Neural cell (in vitro differentiated cells): Measurements from ENCODE around the gene CREBBP.

ENCODE experiments used
- EP300 ChIP-seq: fragments of 450-650 bp; conservative IDR thresholded peaks from 2 replicates; pipeline ENCODE4 v1.6.1; 2014; ENCODE audit warnings: antibody characterized with exemption, mild to moderate bottlenecking, moderate library complexity; ENCODE audit not compliant: poor library complexity, severe bottlenecking
- EZH2 ChIP-seq: fragments of 200-600, 300-800 bp; shearing (Covaris generic), sonication (generic); IDR thresholded peaks from 2 replicates; pipeline ENCODE4 v1.6.1; 2014; ENCODE audit warnings: antibody characterized with exemption, low read length, borderline replicate concordance, mild to moderate bottlenecking; ENCODE audit not compliant: insufficient read depth, poor library complexity, severe bottlenecking
- POLR2AphosphoS5 ChIP-seq: IDR thresholded peaks from 2 replicates; pipeline ENCODE4 v1.6.1; 2012
- RAD21 ChIP-seq: fragments of 450-650 bp; conservative IDR thresholded peaks from 2 replicates; pipeline ENCODE4 v1.6.1; 2014; ENCODE audit warnings: antibody characterized with exemption, mild to moderate bottlenecking, moderate library complexity
- TF ChIP-seq, protein P1 (sequence below): fragments of 450-650 bp; IDR thresholded peaks from 2 replicates; pipeline ENCODE4 v1.5.1; 2014; ENCODE audit warnings: antibody characterized with exemption, mild to moderate bottlenecking, moderate library complexity; ENCODE audit not compliant: poor library complexity, severe bottlenecking
- TF ChIP-seq, protein P2 (sequence below): IDR thresholded peaks from 2 replicates; pipeline ENCODE4 v1.6.1; 2012; ENCODE audit warnings: borderline replicate concordance

DNA sequence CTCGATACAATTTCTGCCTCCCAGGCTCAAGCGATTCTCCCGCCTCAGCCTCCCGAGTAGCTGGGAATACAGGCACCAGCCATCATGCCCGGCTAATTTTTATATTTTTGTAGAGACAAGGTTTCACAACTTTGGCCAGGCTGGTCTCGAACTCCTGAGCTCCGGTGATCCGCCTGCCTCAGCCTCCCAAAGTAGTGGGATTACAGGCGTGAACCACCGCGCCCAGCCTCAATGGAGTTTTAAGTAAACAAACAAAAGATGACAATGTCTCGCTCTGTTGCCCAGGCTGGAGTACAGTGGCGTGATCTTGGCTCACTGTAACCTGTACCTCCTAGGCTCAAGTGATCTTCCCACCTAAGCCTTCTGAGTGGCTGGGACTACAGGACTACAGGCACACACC is 110.6 kb downstream of the CREBBP start:
- TF ChIP-seq EZH2 = no peak
- TF ChIP-seq, protein P1, sequence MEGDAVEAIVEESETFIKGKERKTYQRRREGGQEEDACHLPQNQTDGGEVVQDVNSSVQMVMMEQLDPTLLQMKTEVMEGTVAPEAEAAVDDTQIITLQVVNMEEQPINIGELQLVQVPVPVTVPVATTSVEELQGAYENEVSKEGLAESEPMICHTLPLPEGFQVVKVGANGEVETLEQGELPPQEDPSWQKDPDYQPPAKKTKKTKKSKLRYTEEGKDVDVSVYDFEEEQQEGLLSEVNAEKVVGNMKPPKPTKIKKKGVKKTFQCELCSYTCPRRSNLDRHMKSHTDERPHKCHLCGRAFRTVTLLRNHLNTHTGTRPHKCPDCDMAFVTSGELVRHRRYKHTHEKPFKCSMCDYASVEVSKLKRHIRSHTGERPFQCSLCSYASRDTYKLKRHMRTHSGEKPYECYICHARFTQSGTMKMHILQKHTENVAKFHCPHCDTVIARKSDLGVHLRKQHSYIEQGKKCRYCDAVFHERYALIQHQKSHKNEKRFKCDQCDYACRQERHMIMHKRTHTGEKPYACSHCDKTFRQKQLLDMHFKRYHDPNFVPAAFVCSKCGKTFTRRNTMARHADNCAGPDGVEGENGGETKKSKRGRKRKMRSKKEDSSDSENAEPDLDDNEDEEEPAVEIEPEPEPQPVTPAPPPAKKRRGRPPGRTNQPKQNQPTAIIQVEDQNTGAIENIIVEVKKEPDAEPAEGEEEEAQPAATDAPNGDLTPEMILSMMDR = no peak
- no peak for TF ChIP-seq POLR2AphosphoS5
- no peak for TF ChIP-seq RAD21
- TF ChIP-seq, protein P2, sequence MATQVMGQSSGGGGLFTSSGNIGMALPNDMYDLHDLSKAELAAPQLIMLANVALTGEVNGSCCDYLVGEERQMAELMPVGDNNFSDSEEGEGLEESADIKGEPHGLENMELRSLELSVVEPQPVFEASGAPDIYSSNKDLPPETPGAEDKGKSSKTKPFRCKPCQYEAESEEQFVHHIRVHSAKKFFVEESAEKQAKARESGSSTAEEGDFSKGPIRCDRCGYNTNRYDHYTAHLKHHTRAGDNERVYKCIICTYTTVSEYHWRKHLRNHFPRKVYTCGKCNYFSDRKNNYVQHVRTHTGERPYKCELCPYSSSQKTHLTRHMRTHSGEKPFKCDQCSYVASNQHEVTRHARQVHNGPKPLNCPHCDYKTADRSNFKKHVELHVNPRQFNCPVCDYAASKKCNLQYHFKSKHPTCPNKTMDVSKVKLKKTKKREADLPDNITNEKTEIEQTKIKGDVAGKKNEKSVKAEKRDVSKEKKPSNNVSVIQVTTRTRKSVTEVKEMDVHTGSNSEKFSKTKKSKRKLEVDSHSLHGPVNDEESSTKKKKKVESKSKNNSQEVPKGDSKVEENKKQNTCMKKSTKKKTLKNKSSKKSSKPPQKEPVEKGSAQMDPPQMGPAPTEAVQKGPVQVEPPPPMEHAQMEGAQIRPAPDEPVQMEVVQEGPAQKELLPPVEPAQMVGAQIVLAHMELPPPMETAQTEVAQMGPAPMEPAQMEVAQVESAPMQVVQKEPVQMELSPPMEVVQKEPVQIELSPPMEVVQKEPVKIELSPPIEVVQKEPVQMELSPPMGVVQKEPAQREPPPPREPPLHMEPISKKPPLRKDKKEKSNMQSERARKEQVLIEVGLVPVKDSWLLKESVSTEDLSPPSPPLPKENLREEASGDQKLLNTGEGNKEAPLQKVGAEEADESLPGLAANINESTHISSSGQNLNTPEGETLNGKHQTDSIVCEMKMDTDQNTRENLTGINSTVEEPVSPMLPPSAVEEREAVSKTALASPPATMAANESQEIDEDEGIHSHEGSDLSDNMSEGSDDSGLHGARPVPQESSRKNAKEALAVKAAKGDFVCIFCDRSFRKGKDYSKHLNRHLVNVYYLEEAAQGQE = no peak
- no peak for TF ChIP-seq EP300
